B cell (primary cell): ENCODE data around the gene CDK10. TPM values are rescaled to one million over a fixed set of nuclear protein-coding genes. Genes with fewer than 3 reads are reported as not detected.

Source experiments
- ATAC-seq: fragments of 200-7000 bp; cut with Tn5 transposase; one replicate; pipeline ENCODE4 v1.10.0; 2021; ENCODE audit warnings: low read depth, mild to moderate bottlenecking, moderate number of reproducible peaks, moderate library complexity
- CTCF ChIA-PET: fragments of 350-600 bp; sonication (Branson Sonifier 250); formaldehyde crosslinking; loops from one replicate; lab custom pipeline; 2021; ENCODE audit warnings: antibody characterized with exemption, inconsistent platforms; lab: Charles Lee
- POLR2A ChIA-PET: fragments of 350-600 bp; sonication (Branson Sonifier 250); formaldehyde crosslinking; loops from one replicate; lab custom pipeline; 2021; ENCODE audit warnings: antibody characterized with exemption; lab: Charles Lee
- DNase-seq: peaks from one replicate; pipeline ENCODE4 v3.0.0; 2013
- H2AFZ ChIP-seq: 2 replicates; pipeline ENCODE4 v1.6.1; 2012; ENCODE audit warnings: mild to moderate bottlenecking, low read depth, low read length; ENCODE audit not compliant: insufficient read depth, poor library complexity, severe bottlenecking
- H3K27ac ChIP-seq, 2 donors: 1 replicate in 1 of 2; 2 replicates in 1 of 2; pipeline ENCODE4 v1.5.1; 2012 to 2013; ENCODE audit warnings: low read length in 2 of 2, mild to moderate bottlenecking in 2 of 2, moderate library complexity in 1 of 2
- H3K27me3 ChIP-seq, 4 experiments: fragments of 200-600 bp in 1 of 4; sonication (generic) in 1 of 4; replicated peaks in 1 of 4; 1 replicate in 2 of 4; 2 replicates in 2 of 4; pipeline versions ENCODE4 v1.6.1 to v1.7.0; 2013 to 2016; ENCODE audit warnings: low read length in 3 of 4, mild to moderate bottlenecking in 2 of 4, mixed read lengths in 1 of 4, moderate library complexity in 1 of 4; ENCODE audit not compliant: insufficient read depth in 4 of 4, control insufficient read depth in 3 of 4; ENCODE audit errors: control extremely low read depth in 1 of 4
- H3K36me3 ChIP-seq, 2 experiments: replicated peaks in 1 of 2; 1 replicate in 1 of 2; 2 replicates in 1 of 2; pipeline versions ENCODE4 v1.6.1 to v1.7.1; 2013; ENCODE audit warnings: low read length in 1 of 2; ENCODE audit not compliant: insufficient read depth in 2 of 2, control insufficient read depth in 1 of 2; ENCODE audit errors: control extremely low read depth in 1 of 2, extremely low read depth in 1 of 2
- H3K4me1 ChIP-seq, 2 donors: fragments of 200-600 bp in 1 of 2; sonication (generic) in 1 of 2; 1 replicate in 1 of 2; 2 replicates in 1 of 2; pipeline versions ENCODE4 v1.5.1 to v1.6.1; 2013 to 2017; ENCODE audit warnings: low read length in 2 of 2; ENCODE audit not compliant: control insufficient read depth in 2 of 2, insufficient read depth in 2 of 2
- H3K4me2 ChIP-seq: replicated peaks from 2 replicates; pipeline ENCODE3; 2012; ENCODE audit warnings: mild to moderate bottlenecking, low read depth, low read length; ENCODE audit not compliant: poor library complexity, severe bottlenecking
- H3K4me3 ChIP-seq, 5 experiments: fragments of 200-600 bp in 1 of 5; sonication (generic) in 1 of 5; 1 replicate in 3 of 5; 2 replicates in 2 of 5; pipeline versions ENCODE4 v1.5.1 to v1.7.0; 2011 to 2016; ENCODE audit warnings: low read length in 4 of 5, mild to moderate bottlenecking in 4 of 5, low read depth in 2 of 5, control low read depth in 1 of 5, moderate library complexity in 1 of 5; ENCODE audit not compliant: insufficient read depth in 1 of 5; ENCODE audit errors: control extremely low read depth in 1 of 5, extremely low read depth in 1 of 5
- H3K79me2 ChIP-seq: fragments of 200-600 bp; sonication (generic); one replicate; pipeline ENCODE4 v1.6.0; 2016; ENCODE audit warnings: low read length; ENCODE audit not compliant: control insufficient read depth, insufficient read depth
- H3K9ac ChIP-seq: fragments of 200-600 bp; sonication (generic); 2 replicates; pipeline ENCODE4 v1.6.1; 2017; ENCODE audit warnings: mild to moderate bottlenecking, low read length, moderate library complexity
- H3K9me3 ChIP-seq, 3 donors: one replicate each; pipeline versions ENCODE4 v1.6.1 to v1.7.1; 2013; ENCODE audit warnings: low read length in 2 of 3; ENCODE audit not compliant: control insufficient read depth in 2 of 3, insufficient read depth in 1 of 3; ENCODE audit errors: control extremely low read depth in 1 of 3
- H4K20me1 ChIP-seq: 2 replicates; pipeline ENCODE4 v1.6.0; 2012; ENCODE audit warnings: mild to moderate bottlenecking, low read length; ENCODE audit not compliant: insufficient read depth, control insufficient read depth, poor library complexity, severe bottlenecking
- H3K27ac Mint-ChIP-seq: one replicate; pipeline ENCODE4 v1.8.0; 2021; ENCODE audit warnings: mixed read lengths
- H3K27me3 Mint-ChIP-seq: one replicate; pipeline ENCODE4 v1.8.0; 2021; ENCODE audit warnings: mixed read lengths
- H3K4me1 Mint-ChIP-seq: one replicate; pipeline ENCODE4 v1.8.0; 2021; ENCODE audit warnings: mixed read lengths
- H3K4me3 Mint-ChIP-seq: one replicate; pipeline ENCODE4 v1.8.0; 2021; ENCODE audit warnings: mixed read lengths
- H3K9me3 Mint-ChIP-seq: one replicate; pipeline ENCODE4 v1.8.0; 2022; ENCODE audit warnings: mixed read lengths; ENCODE audit not compliant: insufficient read depth
- EZH2 ChIP-seq: IDR thresholded peaks from 2 replicates; pipeline ENCODE4 v1.6.1; 2012; ENCODE audit warnings: borderline replicate concordance, low read depth, mild to moderate bottlenecking, moderate library complexity, low read length; ENCODE audit not compliant: insufficient read depth, poor library complexity, severe bottlenecking
- WGBS: methylation state at CpG from one replicate; pipeline ENCODE4 v1.1.5; 2013; ENCODE audit warnings: missing lambda C conversion rate; ENCODE audit not compliant: insufficient coverage; 5-methylcytosine and 5-hydroxymethylcytosine counted together
- intact Hi-C: fragments of 100-400 bp; cut with micrococcal nuclease; formaldehyde crosslinking; loops from one replicate; pipeline ENCODE4 v1.10.0; 2022
- polyA plus RNA-seq: library from polyadenylated mRNA; depleted of rRNA; stranded (reverse); fragments of >200 nt; gene quantifications from 2 replicates; pipeline ENCODE4 v1.2.3, GENCODE V29; 2012
- total RNA-seq, 2 donors: library from RNA; stranded (reverse); fragments of 120-200 nt in 1 of 2; gene quantifications; 1 replicate in 1 of 2; 2 replicates in 1 of 2; pipeline versions ENCODE4 v1.2.3 to v1.2.4, GENCODE V29; 2013 to 2022
- TF ChIP-seq, protein P1 (sequence below): fragments of 200-600 bp; IDR thresholded peaks from one replicate; pipeline ENCODE4 v1.8.0; 2022; ENCODE audit warnings: antibody characterized with exemption, mild to moderate bottlenecking

CDK10 gene
- total and polyA plus RNA-seq, 2 donors (not counting 1 experiment from before 2014, with no cell fraction given) = 114 to 145 TPM

DNA sequence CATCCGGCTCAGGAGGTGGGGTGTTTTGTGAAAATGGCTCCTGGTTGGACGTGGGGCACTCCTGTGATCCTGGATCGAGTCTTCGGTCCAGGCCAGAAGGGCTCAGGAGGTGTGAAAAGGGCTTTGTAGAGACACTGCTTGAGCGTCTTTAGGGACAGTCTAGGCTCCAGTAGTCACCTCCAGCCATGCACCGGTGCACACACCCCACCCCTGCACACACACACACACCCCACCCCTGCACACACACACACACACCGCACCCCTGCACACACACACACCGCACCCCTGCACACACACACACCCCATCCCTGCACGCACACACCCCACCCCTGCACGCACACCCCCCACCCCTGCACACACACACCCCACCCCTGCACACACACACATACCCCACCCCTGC is 48.0 kb upstream of the CDK10 start:
- H3K27ac ChIP-seq = no peak overlapping the region
- no peak overlapping the region for H2AFZ ChIP-seq
- no peak overlapping the region for H3K27ac Mint-ChIP-seq
- H3K9me3 Mint-ChIP-seq = no peaks in the 10 kb centered on the region
- H3K27me3 Mint-ChIP-seq = no peaks in the 10 kb centered on the region
- no peak for TF ChIP-seq EZH2
- TF ChIP-seq, protein P1, sequence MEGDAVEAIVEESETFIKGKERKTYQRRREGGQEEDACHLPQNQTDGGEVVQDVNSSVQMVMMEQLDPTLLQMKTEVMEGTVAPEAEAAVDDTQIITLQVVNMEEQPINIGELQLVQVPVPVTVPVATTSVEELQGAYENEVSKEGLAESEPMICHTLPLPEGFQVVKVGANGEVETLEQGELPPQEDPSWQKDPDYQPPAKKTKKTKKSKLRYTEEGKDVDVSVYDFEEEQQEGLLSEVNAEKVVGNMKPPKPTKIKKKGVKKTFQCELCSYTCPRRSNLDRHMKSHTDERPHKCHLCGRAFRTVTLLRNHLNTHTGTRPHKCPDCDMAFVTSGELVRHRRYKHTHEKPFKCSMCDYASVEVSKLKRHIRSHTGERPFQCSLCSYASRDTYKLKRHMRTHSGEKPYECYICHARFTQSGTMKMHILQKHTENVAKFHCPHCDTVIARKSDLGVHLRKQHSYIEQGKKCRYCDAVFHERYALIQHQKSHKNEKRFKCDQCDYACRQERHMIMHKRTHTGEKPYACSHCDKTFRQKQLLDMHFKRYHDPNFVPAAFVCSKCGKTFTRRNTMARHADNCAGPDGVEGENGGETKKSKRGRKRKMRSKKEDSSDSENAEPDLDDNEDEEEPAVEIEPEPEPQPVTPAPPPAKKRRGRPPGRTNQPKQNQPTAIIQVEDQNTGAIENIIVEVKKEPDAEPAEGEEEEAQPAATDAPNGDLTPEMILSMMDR = no peak
- H3K27me3 ChIP-seq = peaks cover 0 to 3% (median 0%) of the 10 kb centered on the region in 4 experiments
- H3K4me3 Mint-ChIP-seq = no peak overlapping the region
- ChIA-PET CTCF (no interaction called here), POLR2A (no interaction called here)
- no peaks in the 10 kb centered on the region for H3K36me3 ChIP-seq
- H4K20me1 ChIP-seq = no peaks in the 10 kb centered on the region
- ATAC-seq (no peak), DNase-seq (no peak)
- intact Hi-C loops = no loop called here
- WGBS = 92% methylated on average over 2 of the region's 10 CpGs
- peaks cover 10% of the 10 kb centered on the region for H3K4me1 Mint-ChIP-seq
- H3K9me3 ChIP-seq = no peaks in the 10 kb centered on the region
- H3K9ac ChIP-seq = no peak overlapping the region
- H3K4me3 ChIP-seq = no peak overlapping the region
- peaks cover 0 to 6% of the 10 kb centered on the region in 2 donors for H3K4me1 ChIP-seq
- no peak overlapping the region for H3K4me2 ChIP-seq
- H3K79me2 ChIP-seq = no peaks in the 10 kb centered on the region

DNA sequence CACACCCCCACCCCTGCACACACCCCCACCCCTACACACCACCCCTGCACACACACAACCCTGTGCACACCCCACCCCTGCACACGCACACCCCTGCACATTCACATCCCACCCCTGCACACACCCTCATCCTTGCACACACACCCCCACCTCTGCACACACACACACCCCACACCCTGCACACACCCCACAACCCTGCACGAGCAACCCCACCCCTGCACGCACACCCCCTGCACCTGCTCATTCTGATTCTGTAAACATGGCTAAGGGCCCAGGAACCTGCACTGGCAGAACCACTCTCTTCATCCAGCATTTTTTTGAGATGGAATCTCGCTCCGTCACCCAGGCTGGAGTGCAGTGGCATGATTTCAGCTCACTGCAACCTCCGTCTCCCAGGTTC is 47.1 kb upstream of the CDK10 start:
- Mint-ChIP-seq H3K27me3 (no peaks in the 10 kb centered on the region), H3K4me3 (no peak overlapping the region), H3K27ac (no peak overlapping the region), H3K9me3 (no peaks in the 10 kb centered on the region), H3K4me1 (peaks cover 9% of the 10 kb centered on the region)
- Histone ChIP-seq H3K4me1 (peaks cover 0 to 6% of the 10 kb centered on the region in 2 donors), H3K27ac (no peak overlapping the region), H3K4me3 (no peak overlapping the region), H3K27me3 (peaks cover 0 to 3% (median 0%) of the 10 kb centered on the region in 4 experiments), H2AFZ (no peak overlapping the region), H4K20me1 (no peaks in the 10 kb centered on the region), H3K4me2 (no peak overlapping the region), H3K9ac (no peak overlapping the region), H3K79me2 (no peaks in the 10 kb centered on the region), H3K9me3 (no peaks in the 10 kb centered on the region), H3K36me3 (peaks cover 0 to 2% of the 10 kb centered on the region in 2 experiments)
- intact Hi-C loops = no loop called here
- ATAC-seq = no peak
- DNase-seq = no peak
- ChIA-PET POLR2A (no interaction called here), CTCF (no interaction called here)
- TF ChIP-seq, protein P1 = no peak
- TF ChIP-seq EZH2 = no peak
- 100% methylated on average over 6 of the region's 6 CpGs for WGBS
